ENCODE data around the gene POU6F2.

DNA sequence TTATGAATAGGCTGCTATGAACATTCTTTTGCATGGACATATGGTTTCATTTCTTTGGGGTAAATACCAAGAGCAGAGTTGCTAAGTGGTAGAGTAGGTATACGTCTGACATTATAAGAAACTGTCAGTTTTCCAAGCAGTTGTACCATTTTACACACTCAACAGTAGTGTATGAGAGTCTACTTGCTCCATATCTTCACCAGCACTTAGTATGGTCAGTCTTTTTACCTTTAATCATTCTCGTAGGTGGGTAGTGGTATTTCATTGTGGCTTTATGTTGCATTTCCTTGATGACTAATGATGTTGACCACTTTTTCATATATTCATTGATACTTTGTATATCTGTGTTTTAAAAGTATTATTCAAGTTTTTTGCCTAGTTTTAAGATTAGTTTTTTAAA, 45.1 kb downstream of the POU6F2 start:
- TF ChIP-seq, protein P1, sequence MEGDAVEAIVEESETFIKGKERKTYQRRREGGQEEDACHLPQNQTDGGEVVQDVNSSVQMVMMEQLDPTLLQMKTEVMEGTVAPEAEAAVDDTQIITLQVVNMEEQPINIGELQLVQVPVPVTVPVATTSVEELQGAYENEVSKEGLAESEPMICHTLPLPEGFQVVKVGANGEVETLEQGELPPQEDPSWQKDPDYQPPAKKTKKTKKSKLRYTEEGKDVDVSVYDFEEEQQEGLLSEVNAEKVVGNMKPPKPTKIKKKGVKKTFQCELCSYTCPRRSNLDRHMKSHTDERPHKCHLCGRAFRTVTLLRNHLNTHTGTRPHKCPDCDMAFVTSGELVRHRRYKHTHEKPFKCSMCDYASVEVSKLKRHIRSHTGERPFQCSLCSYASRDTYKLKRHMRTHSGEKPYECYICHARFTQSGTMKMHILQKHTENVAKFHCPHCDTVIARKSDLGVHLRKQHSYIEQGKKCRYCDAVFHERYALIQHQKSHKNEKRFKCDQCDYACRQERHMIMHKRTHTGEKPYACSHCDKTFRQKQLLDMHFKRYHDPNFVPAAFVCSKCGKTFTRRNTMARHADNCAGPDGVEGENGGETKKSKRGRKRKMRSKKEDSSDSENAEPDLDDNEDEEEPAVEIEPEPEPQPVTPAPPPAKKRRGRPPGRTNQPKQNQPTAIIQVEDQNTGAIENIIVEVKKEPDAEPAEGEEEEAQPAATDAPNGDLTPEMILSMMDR (IDR thresholded peaks at IDR 0.05), result no peak
- TF ChIP-seq POLR2AphosphoS5 (IDR thresholded peaks at IDR 0.05), result no peak

Measured in transverse colon (tissue), 4 donors.